Activated CD4-positive, alpha-beta T cell treated with anti-CD3 and anti-CD28 coated beads for 48 hours (primary cell): ENCODE data around the gene MYO1B.
A peak's percentile ranks its signal among the peaks of the same experiment; 100 is the strongest.

Experiments
- DNase-seq: peaks from one replicate; pipeline ENCODE4 v3.0.0-alpha.2; 2020

Gene MYO1B

GRCh38 chr2:191245046-191245868 is at the start of gene MYO1B:
Gene MYO1B, plus strand, starts transcription at chr2:191245404. Its CDS starts 31,492 bp downstream, at chr2:191276896.
- DNase-seq, result peak; percentile 71

- no peak for DNase-seq
Measured at GRCh38 chr2:191197096-191197495, 48.1 kb upstream of the MYO1B start.

GRCh38 chr2:191198271-191198670 is 46.9 kb upstream of the MYO1B start:
- DNase-seq, result no peak

GRCh38 chr2:191199929-191200512 is 45.2 kb upstream of the MYO1B start:
- no peak for DNase-seq

GRCh38 chr2:191200910-191201309 is 44.3 kb upstream of the MYO1B start:
- no peak for DNase-seq

- DNase-seq, result no peak
Measured at GRCh38 chr2:191202209-191202721, 42.9 kb upstream of the MYO1B start.

GRCh38 chr2:191202881-191203397 is 42.3 kb upstream of the MYO1B start:
- DNase-seq, result no peak

- no peak for DNase-seq
Measured at GRCh38 chr2:191204433-191204832, 40.8 kb upstream of the MYO1B start.

GRCh38 chr2:191206613-191207471 is 38.4 kb upstream of the MYO1B start:
- DNase-seq, result no peak

GRCh38 chr2:191209340-191209739 is 35.9 kb upstream of the MYO1B start:
- no peak for DNase-seq

GRCh38 chr2:191212119-191212518 is 33.1 kb upstream of the MYO1B start:
- no peak for DNase-seq

- no peak for DNase-seq
Measured at GRCh38 chr2:191213333-191213732, 31.9 kb upstream of the MYO1B start.

GRCh38 chr2:191215230-191215629 is 30.0 kb upstream of the MYO1B start:
- no peak for DNase-seq

- no peak for DNase-seq
Measured at GRCh38 chr2:191215666-191216065, 29.5 kb upstream of the MYO1B start.

GRCh38 chr2:191217580-191217979 is 27.6 kb upstream of the MYO1B start:
- DNase-seq, result no peak

- DNase-seq, result peak; percentile 71
Measured at GRCh38 chr2:191218292-191218898, 26.8 kb upstream of the MYO1B start.

GRCh38 chr2:191220671-191221070 is 24.5 kb upstream of the MYO1B start:
- no peak for DNase-seq

GRCh38 chr2:191221666-191222065 is 23.5 kb upstream of the MYO1B start:
- DNase-seq, result no peak

GRCh38 chr2:191222507-191222906 is 22.7 kb upstream of the MYO1B start:
- no peak for DNase-seq

- no peak for DNase-seq
Measured at GRCh38 chr2:191222952-191223351, 22.3 kb upstream of the MYO1B start.

GRCh38 chr2:191225126-191225525 is 20.1 kb upstream of the MYO1B start:
- DNase-seq, result no peak

GRCh38 chr2:191225690-191226089 is 19.5 kb upstream of the MYO1B start:
- no peak for DNase-seq

GRCh38 chr2:191226196-191226595 is 19.0 kb upstream of the MYO1B start:
- DNase-seq, result no peak
